H1 (cell line): ENCODE results near the gene TNS1. TPM values are rescaled to one million over a fixed set of nuclear protein-coding genes. Genes with fewer than 3 reads are reported as not detected.

ENCODE experiments used
- CTCF ChIA-PET: fragments of 300-600 bp; sonication (Branson Sonifier 250); formaldehyde crosslinking; loops from one replicate; lab custom pipeline; 2021; ENCODE audit not compliant: partially characterized antibody; lab: Charles Lee
- POLR2A ChIA-PET: fragments of 300-600 bp; sonication (Branson Sonifier 250); formaldehyde crosslinking; loops from one replicate; lab custom pipeline; 2021; ENCODE audit warnings: inconsistent platforms; ENCODE audit not compliant: partially characterized antibody; lab: Charles Lee
- DNase-seq, 2 experiments: peaks; one replicate each; pipeline versions ENCODE4 v3.0.0 to v3.0.0-alpha.2; 2010 to 2022; ENCODE audit warnings: low spot score in 2 of 2, low read depth in 1 of 2, mixed read lengths in 1 of 2
- FAIRE-seq: peaks from 2 replicates; lab custom pipeline; 2011; peaks lifted over from hg19 to GRCh38; lab: Jason Lieb, UNC
- H2AFZ ChIP-seq: 2 replicates; pipeline ENCODE4 v1.8.1; 2012; ENCODE audit warnings: low read length, inconsistent platforms
- H2AK5ac ChIP-seq: 2 replicates; pipeline ENCODE4 v1.6.1; 2013; ENCODE audit warnings: low read depth, low read length
- H2BK120ac ChIP-seq: replicated peaks from 2 replicates; pipeline ENCODE3; 2013; ENCODE audit warnings: low read depth, low read length, inconsistent platforms
- H2BK12ac ChIP-seq: 2 replicates; pipeline ENCODE4 v1.6.1; 2013; ENCODE audit warnings: low read depth, low read length
- H2BK15ac ChIP-seq: 2 replicates; pipeline ENCODE4 v1.6.1; 2013; ENCODE audit warnings: low read length
- H2BK20ac ChIP-seq: 2 replicates; pipeline ENCODE4 v1.6.1; 2013; ENCODE audit warnings: low read length
- H2BK5ac ChIP-seq: 2 replicates; pipeline ENCODE4 v1.6.1; 2013; ENCODE audit warnings: low read depth, low read length
- H3K14ac ChIP-seq: 2 replicates; pipeline ENCODE4 v1.6.1; 2013; ENCODE audit warnings: inconsistent platforms; ENCODE audit not compliant: insufficient read length
- H3K18ac ChIP-seq: 2 replicates; pipeline ENCODE4 v1.6.1; 2013; ENCODE audit warnings: low read length; ENCODE audit errors: extremely low read depth
- H3K23ac ChIP-seq: 2 replicates; pipeline ENCODE4 v1.6.1; 2013; ENCODE audit warnings: inconsistent platforms; ENCODE audit not compliant: insufficient read length
- H3K23me2 ChIP-seq: 2 replicates; pipeline ENCODE4 v1.6.1; 2013; ENCODE audit warnings: low read depth, low read length
- H3K27ac ChIP-seq: 2 replicates; pipeline ENCODE4 v1.6.1; 2011; ENCODE audit warnings: low read depth, low read length, inconsistent platforms
- H3K27me3 ChIP-seq, 4 experiments: replicated peaks in 1 of 4; 1 replicate in 1 of 4; 2 replicates in 3 of 4; pipeline versions ENCODE4 v1.6.1 to v1.8.1; 2011 to 2013; ENCODE audit warnings: low read length in 3 of 4, mild to moderate bottlenecking in 3 of 4, inconsistent platforms in 2 of 4, mixed read lengths in 2 of 4, moderate library complexity in 1 of 4; ENCODE audit not compliant: control insufficient read depth in 3 of 4, insufficient read depth in 3 of 4; ENCODE audit errors: extremely low read depth in 1 of 4
- H3K36me3 ChIP-seq, 4 experiments: 2 replicates each; pipeline versions ENCODE4 v1.6.1 to v1.8.1; 2011 to 2013; ENCODE audit warnings: mild to moderate bottlenecking in 4 of 4, low read length in 3 of 4, moderate library complexity in 2 of 4, control low read depth in 1 of 4, inconsistent platforms in 1 of 4; ENCODE audit not compliant: insufficient read depth in 4 of 4, control insufficient read depth in 2 of 4
- H3K4ac ChIP-seq: replicated peaks from 2 replicates; pipeline ENCODE3; 2013; ENCODE audit warnings: low read length, low read depth, mixed read lengths, inconsistent platforms; ENCODE audit not compliant: insufficient read length
- H3K4me1 ChIP-seq, 4 experiments: replicated peaks in 1 of 4; 1 replicate in 1 of 4; 2 replicates in 3 of 4; pipeline versions ENCODE4 v1.6.1 to v1.8.1; 2011 to 2013; ENCODE audit warnings: low read length in 3 of 4, inconsistent platforms in 2 of 4, mixed read lengths in 1 of 4; ENCODE audit not compliant: insufficient read depth in 4 of 4, control insufficient read depth in 3 of 4
- H3K4me2 ChIP-seq, 2 experiments: 2 replicates each; pipeline versions ENCODE4 v1.6.1 to v1.8.1; 2011 to 2013; ENCODE audit warnings: low read depth in 2 of 2, low read length in 2 of 2, control low read depth in 1 of 2, inconsistent platforms in 1 of 2, mild to moderate bottlenecking in 1 of 2; ENCODE audit not compliant: insufficient read depth in 1 of 2
- H3K4me3 ChIP-seq, 4 experiments: fragments of 200-600, 300-600 bp in 1 of 4; sonication (generic), shearing (Covaris generic), sonication (Bioruptor Twin) in 1 of 4; 2 replicates each; pipeline versions ENCODE4 v1.5.1 to v1.8.1; 2011 to 2016; ENCODE audit warnings: low read length in 4 of 4, low read depth in 3 of 4, control low read depth in 2 of 4, inconsistent platforms in 2 of 4, mild to moderate bottlenecking in 2 of 4, mixed read lengths in 1 of 4, moderate library complexity in 1 of 4; ENCODE audit not compliant: insufficient read depth in 2 of 4; ENCODE audit errors: extremely low read depth in 1 of 4
- H3K56ac ChIP-seq: replicated peaks from 2 replicates; pipeline ENCODE3; 2013; ENCODE audit warnings: low read depth, mild to moderate bottlenecking, mixed read lengths, low read length, inconsistent platforms; ENCODE audit not compliant: insufficient read length
- H3K79me1 ChIP-seq: 2 replicates; pipeline ENCODE4 v1.6.1; 2013; ENCODE audit warnings: low read depth, low read length, control low read depth
- H3K79me2 ChIP-seq, 2 experiments: 2 replicates each; pipeline versions ENCODE4 v1.6.1 to v1.8.1; 2012 to 2013; ENCODE audit warnings: low read length in 2 of 2, mild to moderate bottlenecking in 2 of 2, inconsistent platforms in 1 of 2; ENCODE audit not compliant: insufficient read depth in 2 of 2, control insufficient read depth in 1 of 2
- H3K9ac ChIP-seq, 4 experiments: replicated peaks in 1 of 4; 1 replicate in 1 of 4; 2 replicates in 3 of 4; pipeline versions ENCODE4 v1.6.1 to v1.8.1; 2011 to 2013; ENCODE audit warnings: low read depth in 3 of 4, low read length in 3 of 4, control low read depth in 2 of 4, mild to moderate bottlenecking in 2 of 4, moderate library complexity in 2 of 4, inconsistent platforms in 1 of 4; ENCODE audit errors: extremely low read depth in 1 of 4
- H3K9me3 ChIP-seq, 2 experiments: 2 replicates each; pipeline versions ENCODE4 v1.6.1 to v1.8.1; 2012 to 2013; ENCODE audit warnings: mild to moderate bottlenecking in 2 of 2, moderate library complexity in 2 of 2, control low read depth in 1 of 2, inconsistent platforms in 1 of 2, low read depth in 1 of 2, low read length in 1 of 2, mixed read lengths in 1 of 2; ENCODE audit not compliant: insufficient read depth in 2 of 2
- H4K20me1 ChIP-seq, 2 experiments: replicated peaks in 1 of 2; 2 replicates each; pipeline versions ENCODE3 to v1.8.1; 2011 to 2013; ENCODE audit warnings: inconsistent platforms in 2 of 2, low read length in 2 of 2, mild to moderate bottlenecking in 1 of 2; ENCODE audit not compliant: insufficient read depth in 2 of 2, control insufficient read depth in 1 of 2
- H4K5ac ChIP-seq: 2 replicates; pipeline ENCODE4 v1.6.1; 2013; ENCODE audit warnings: low read length, low read depth, mixed read lengths, inconsistent platforms; ENCODE audit not compliant: insufficient read length
- H4K8ac ChIP-seq: 2 replicates; pipeline ENCODE4 v1.8.0; 2013; ENCODE audit warnings: mild to moderate bottlenecking, moderate library complexity, low read length, inconsistent platforms; ENCODE audit not compliant: insufficient read depth; ENCODE audit errors: extremely low read depth
- H4K91ac ChIP-seq: replicated peaks from 2 replicates; pipeline ENCODE3; 2013; ENCODE audit warnings: low read length, mixed read lengths, inconsistent platforms; ENCODE audit not compliant: insufficient read length
- CBX5 ChIP-seq: fragments of 300-800, 300-1000 bp; sonication (generic); IDR thresholded peaks from 2 replicates; pipeline ENCODE4 v1.7.1; 2016; ENCODE audit warnings: antibody characterized with exemption, low read length, low read depth
- NANOG ChIP-seq: IDR thresholded peaks from 2 replicates; pipeline ENCODE4 v1.6.1; 2011; ENCODE audit warnings: low read length, low read depth, mild to moderate bottlenecking, inconsistent platforms; ENCODE audit not compliant: insufficient read depth, poor library complexity, severe bottlenecking
- RNF2 ChIP-seq: fragments of 200-900, 300-1000 bp; sonication (generic); IDR thresholded peaks from 2 replicates; pipeline ENCODE4 v1.7.1; 2016; ENCODE audit warnings: borderline replicate concordance, low read depth, mild to moderate bottlenecking, antibody characterized with exemption, low read length; ENCODE audit not compliant: poor library complexity, severe bottlenecking; ENCODE audit errors: missing control alignments
- TAF7 ChIP-seq: optimal IDR thresholded peaks from 2 replicates; pipeline ENCODE3; 2011; ENCODE audit warnings: low read depth, mild to moderate bottlenecking, inconsistent platforms, low read length, moderate library complexity, borderline replicate concordance
- ZNF274 ChIP-seq: IDR thresholded peaks from 2 replicates; pipeline ENCODE4 v1.7.0; 2012; ENCODE audit warnings: low read length, borderline replicate concordance; ENCODE audit errors: extremely low read depth
- WGBS, 2 experiments: shearing (Covaris generic) in 1 of 2; methylation state at CpG; one replicate each; pipeline versions ENCODE4 v1.1.6 to v1.1.7; 2013 to 2015; ENCODE audit warnings: low lambda C conversion rate in 2 of 2, mixed read lengths in 2 of 2, inconsistent platforms in 1 of 2, low coverage in 1 of 2, missing lambda C conversion rate in 1 of 2; ENCODE audit not compliant: insufficient replicate concordance in 2 of 2, insufficient coverage in 1 of 2, insufficient read length in 1 of 2; ENCODE audit errors: extremely low coverage in 1 of 2, missing lambda C conversion rate in 1 of 2; 5-methylcytosine and 5-hydroxymethylcytosine counted together
- polyA plus RNA-seq, 7 experiments: library from polyadenylated mRNA; depleted of rRNA in 3 of 7; stranded (reverse) in 5 of 7; unstranded in 2 of 7; fragments of >200 nt in 5 of 7; fragments of 200-250 nt in 2 of 7; gene quantifications; 1 replicate in 5 of 7; 2 replicates in 1 of 7; 4 replicates in 1 of 7; pipeline versions ENCODE4 v1.2.1 to v1.2.3, GENCODE V29; 2011 to 2013; ENCODE audit warnings: missing spikeins in 2 of 7, mixed read lengths in 2 of 7
- total RNA-seq: library from RNA; stranded (reverse); fragmentation: NEBNext Ultra II Directional; extraction: Animal tissue kit (Norgen Biotek cat#: 25700); gene quantifications from 2 replicates; pipeline ENCODE4 v1.2.1, GENCODE V29; 2021

The TNS1 gene
- total and polyA plus RNA-seq, 2 of the 8 experiments (the other 6 are each of a cell fraction or from before 2014, with no cell fraction given), result 1.5 to 5.1 TPM

GRCh38 chr2:218022131-218022850 is 19.5 kb upstream of the TNS1 start:
- H2AFZ ChIP-seq, result no peak overlapping the region
- H2BK120ac ChIP-seq, result no peak overlapping the region
- WGBS, 2 experiments, result 89% methylated on average over 7 of the region's 10 CpGs; no CpG with 5 or more reads in 1 of the 2 experiments
- H3K9me3 ChIP-seq, result no peaks in the 10 kb centered on the region
- H3K9ac ChIP-seq, result no peak overlapping the region
- no peak overlapping the region for H3K4me3 ChIP-seq
- H3K79me2 ChIP-seq, result no peaks in the 10 kb centered on the region
- H3K79me1 ChIP-seq, result no peaks in the 10 kb centered on the region; the same call in 1 of the 2 replicates
- no peak overlapping the region for H4K5ac ChIP-seq
- peaks cover 0 to 16% (median 5%) of the 10 kb centered on the region in 4 experiments; a peak in 6 of 7 replicates for H3K4me1 ChIP-seq
- no peak for TF ChIP-seq TAF7
- no peak for TF ChIP-seq RNF2
- no peak for TF ChIP-seq ZNF274
- TF ChIP-seq NANOG, result no peak
- TF ChIP-seq CBX5, result no peak
- H3K4ac ChIP-seq, result no peak overlapping the region
- DNase-seq, result peak in 1 of 2 experiments; percentile 23
- H2BK5ac ChIP-seq, result no peak overlapping the region
- no peaks in the 10 kb centered on the region for H3K36me3 ChIP-seq
- no peak overlapping the region for H4K91ac ChIP-seq
- no peak overlapping the region for H3K23ac ChIP-seq
- CTCF ChIA-PET, result interaction anchor here (0.8 to 5.5 kb wide), 6 partner anchors 8 to 236 kb away, joined by 3 to 22 read pairs (median 4); no protein-coding TSS in a partner anchor
- H3K56ac ChIP-seq, result no peak overlapping the region
- no peaks in the 10 kb centered on the region for H3K23me2 ChIP-seq
- H2BK20ac ChIP-seq, result peak overlapping the region; percentile 90; the same call in 1 of the 2 replicates
- no peak overlapping the region for H4K8ac ChIP-seq
- H3K14ac ChIP-seq, result no peak overlapping the region
- no peak overlapping the region; the same call in 1 of the 2 replicates for H3K18ac ChIP-seq
- FAIRE-seq, result no peak
- H3K27me3 ChIP-seq, result no peaks in the 10 kb centered on the region
- POLR2A ChIA-PET, result interaction anchor here (0.7 kb wide), 1 partner anchor 19 kb away, joined by 3 read pairs; the partner anchor contains the start of gene TNS1
- H3K4me2 ChIP-seq, result no peak overlapping the region
- peak overlapping the region; percentile 72; the same call in 1 of the 2 replicates for H2BK15ac ChIP-seq
- H3K27ac ChIP-seq, result no peak overlapping the region
- H2AK5ac ChIP-seq, result peak overlapping the region; percentile 57; the same call in 1 of the 2 replicates
- peak overlapping the region; percentile 77; the same call in 1 of the 2 replicates for H2BK12ac ChIP-seq
- H4K20me1 ChIP-seq, result no peaks in the 10 kb centered on the region
